Neural progenitor cell (in vitro differentiated cells): ENCODE measurements around the gene ELF1. TPM values are rescaled to one million over a fixed set of nuclear protein-coding genes. Genes with fewer than 3 reads are reported as not detected.

ENCODE experiments used
- DNase-seq: peaks from one replicate; pipeline ENCODE4 v3.0.0-alpha.2; 2016; ENCODE audit warnings: low spot score
- H2AFZ ChIP-seq: fragments of 200-600 bp; sonication (generic); replicated peaks from 2 replicates; pipeline ENCODE4 v1.6.1; 2016; ENCODE audit warnings: antibody characterized with exemption
- H3F3A ChIP-seq: fragments of 200-600 bp; sonication (generic); 2 replicates; pipeline ENCODE4 v1.6.1; 2016; ENCODE audit warnings: antibody characterized with exemption, low read depth
- H3K27ac ChIP-seq: fragments of 200-600 bp; sonication (generic); 2 replicates; pipeline ENCODE4 v1.5.1; 2016; ENCODE audit warnings: mild to moderate bottlenecking
- H3K27me3 ChIP-seq: fragments of 200-600 bp; sonication (generic); 2 replicates; pipeline ENCODE4 v1.6.1; 2016; ENCODE audit warnings: mild to moderate bottlenecking, moderate library complexity
- H3K36me3 ChIP-seq: fragments of 200-600 bp; sonication (generic); 2 replicates; pipeline ENCODE4 v1.5.1; 2016
- H3K4me1 ChIP-seq: fragments of 200-600 bp; sonication (generic); 2 replicates; pipeline ENCODE4 v1.6.1; 2016; ENCODE audit warnings: mixed run types
- H3K4me2 ChIP-seq: fragments of 200-600 bp; sonication (generic); 2 replicates; pipeline ENCODE4 v1.6.1; 2016
- H3K4me3 ChIP-seq: fragments of 200-600 bp; sonication (generic); 2 replicates; pipeline ENCODE4 v1.5.1; 2016
- H3K79me2 ChIP-seq: fragments of 200-600 bp; sonication (generic); 2 replicates; pipeline ENCODE4 v1.6.1; 2016; ENCODE audit warnings: low read depth
- H3K9ac ChIP-seq: fragments of 200-600 bp; sonication (generic); 2 replicates; pipeline ENCODE4 v1.6.1; 2016
- H3K9me3 ChIP-seq: fragments of 200-600 bp; sonication (generic); 2 replicates; pipeline ENCODE4 v1.5.1; 2016; ENCODE audit warnings: low read depth
- H4K20me1 ChIP-seq: fragments of 200-600 bp; sonication (generic); 2 replicates; pipeline ENCODE4 v1.6.1; 2016; ENCODE audit warnings: low read depth
- H3K27ac Mint-ChIP-seq: 3 replicates; pipeline ENCODE4 v1.8.0; 2021; ENCODE audit warnings: mixed read lengths
- H3K27me3 Mint-ChIP-seq: 2 replicates; pipeline ENCODE4 v1.8.0; 2022; ENCODE audit warnings: low read depth, mild to moderate bottlenecking, inconsistent platforms, moderate library complexity, mixed read lengths; ENCODE audit not compliant: insufficient read depth
- H3K36me3 Mint-ChIP-seq: 3 replicates; pipeline ENCODE4 v1.8.0; 2021; ENCODE audit warnings: mixed read lengths
- H3K4me1 Mint-ChIP-seq: 3 replicates; pipeline ENCODE4 v1.8.0; 2021; ENCODE audit warnings: mixed read lengths
- H3K4me3 Mint-ChIP-seq: 3 replicates; pipeline ENCODE4 v1.8.0; 2021; ENCODE audit warnings: mild to moderate bottlenecking, moderate library complexity, mixed read lengths
- H3K9me3 Mint-ChIP-seq: 3 replicates; pipeline ENCODE4 v1.8.0; 2020; ENCODE audit warnings: mixed read lengths
- EZH2 ChIP-seq: fragments of 200-600 bp; sonication (generic); IDR thresholded peaks from 2 replicates; pipeline ENCODE4 v1.6.1; 2017; ENCODE audit warnings: antibody characterized with exemption, mild to moderate bottlenecking, moderate library complexity
- EZH2phosphoT487 ChIP-seq: fragments of 200-600 bp; sonication (generic); IDR thresholded peaks from 2 replicates; pipeline ENCODE4 v1.6.1; 2017; ENCODE audit warnings: antibody characterized with exemption
- total RNA-seq: library from RNA; depleted of rRNA; stranded (reverse); fragments of >200 nt; gene quantifications from 2 replicates; pipeline ENCODE4 v1.2.3, GENCODE V29; 2015; ENCODE audit warnings: low replicate concordance
- TF ChIP-seq, protein P1 (sequence below): fragments of 200-600 bp; sonication (generic); IDR thresholded peaks from 2 replicates; pipeline ENCODE4 v1.5.1; 2017; ENCODE audit warnings: antibody characterized with exemption, mild to moderate bottlenecking

Gene ELF1
- total RNA-seq, 1 donor from 2014 or later: 9.3 TPM

DNA sequence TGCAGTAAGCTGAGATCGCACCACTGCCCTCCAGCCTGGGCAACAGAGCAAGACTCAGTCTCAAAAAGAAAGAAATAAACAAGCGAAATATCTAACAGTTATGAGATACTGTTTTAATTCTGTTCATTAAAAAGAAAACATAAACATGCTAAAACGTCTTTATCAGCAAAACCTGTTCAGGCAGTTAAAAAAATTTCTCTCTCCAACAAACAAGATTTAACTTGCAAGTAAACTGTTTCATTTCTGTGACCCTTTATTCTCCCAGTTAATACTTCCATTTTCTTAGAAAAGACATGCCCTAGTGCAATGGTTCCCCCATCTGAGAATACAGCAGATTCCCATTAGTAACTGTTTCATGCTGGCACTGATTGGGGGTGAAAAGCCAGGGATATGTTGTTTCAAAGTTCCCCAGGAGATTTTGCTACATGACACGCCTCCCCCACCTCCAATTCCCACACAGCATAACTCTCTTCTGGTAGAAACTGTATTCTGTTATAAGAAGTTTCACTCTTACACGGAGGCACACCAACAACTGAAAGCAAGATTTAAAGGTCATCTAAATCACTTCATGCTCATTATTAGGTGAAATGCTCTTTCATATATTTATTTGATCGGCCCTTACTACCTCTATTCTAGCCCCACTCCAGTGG, 24.4 kb downstream of the ELF1 start:
- Mint-ChIP-seq H3K4me1 (peaks cover 6% of the 10 kb centered on the region), H3K9me3 (no peaks in the 10 kb centered on the region), H3K27me3 (no peaks in the 10 kb centered on the region), H3K27ac (no peak overlapping the region), H3K36me3 (no peaks in the 10 kb centered on the region), H3K4me3 (no peak overlapping the region)
- Histone ChIP-seq H4K20me1 (no peaks in the 10 kb centered on the region), H3K36me3 (no peaks in the 10 kb centered on the region), H3K79me2 (no peaks in the 10 kb centered on the region), H3K4me3 (no peak overlapping the region), H3K4me1 (peaks cover 7% of the 10 kb centered on the region), H2AFZ (no peak overlapping the region), H3K9me3 (no peaks in the 10 kb centered on the region), H3K27ac (no peak overlapping the region), H3K4me2 (no peak overlapping the region), H3K27me3 (no peaks in the 10 kb centered on the region), H3F3A (no peaks in the 10 kb centered on the region), H3K9ac (no peak overlapping the region)
- TF ChIP-seq EZH2phosphoT487 (no peak), EZH2 (no peak)
- TF ChIP-seq, protein P1, sequence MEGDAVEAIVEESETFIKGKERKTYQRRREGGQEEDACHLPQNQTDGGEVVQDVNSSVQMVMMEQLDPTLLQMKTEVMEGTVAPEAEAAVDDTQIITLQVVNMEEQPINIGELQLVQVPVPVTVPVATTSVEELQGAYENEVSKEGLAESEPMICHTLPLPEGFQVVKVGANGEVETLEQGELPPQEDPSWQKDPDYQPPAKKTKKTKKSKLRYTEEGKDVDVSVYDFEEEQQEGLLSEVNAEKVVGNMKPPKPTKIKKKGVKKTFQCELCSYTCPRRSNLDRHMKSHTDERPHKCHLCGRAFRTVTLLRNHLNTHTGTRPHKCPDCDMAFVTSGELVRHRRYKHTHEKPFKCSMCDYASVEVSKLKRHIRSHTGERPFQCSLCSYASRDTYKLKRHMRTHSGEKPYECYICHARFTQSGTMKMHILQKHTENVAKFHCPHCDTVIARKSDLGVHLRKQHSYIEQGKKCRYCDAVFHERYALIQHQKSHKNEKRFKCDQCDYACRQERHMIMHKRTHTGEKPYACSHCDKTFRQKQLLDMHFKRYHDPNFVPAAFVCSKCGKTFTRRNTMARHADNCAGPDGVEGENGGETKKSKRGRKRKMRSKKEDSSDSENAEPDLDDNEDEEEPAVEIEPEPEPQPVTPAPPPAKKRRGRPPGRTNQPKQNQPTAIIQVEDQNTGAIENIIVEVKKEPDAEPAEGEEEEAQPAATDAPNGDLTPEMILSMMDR: no peak
- DNase-seq: no peak

DNA sequence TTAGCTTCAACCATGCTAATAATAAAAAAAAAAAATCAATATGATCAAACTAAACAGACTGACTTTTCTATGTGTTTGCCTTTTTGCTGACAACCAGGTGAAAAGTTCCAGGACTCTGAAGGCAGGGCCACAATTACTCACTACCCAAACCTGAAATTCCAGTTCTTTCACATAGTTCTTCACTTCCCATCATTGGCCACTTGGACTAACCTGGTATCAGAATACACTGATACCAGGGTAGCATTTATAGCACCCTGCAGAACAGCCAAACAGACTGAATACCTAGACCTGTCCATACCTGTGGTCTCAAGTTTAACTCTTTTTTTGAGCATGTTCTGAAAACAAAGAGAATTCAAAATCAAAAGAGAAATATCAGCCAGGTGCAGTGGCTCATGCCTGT, 25.1 kb downstream of the ELF1 start:
- H3K4me3 ChIP-seq: no peak overlapping the region
- H3K36me3 ChIP-seq: no peaks in the 10 kb centered on the region
- H3K79me2 ChIP-seq: no peaks in the 10 kb centered on the region
- H2AFZ ChIP-seq: no peak overlapping the region
- no peak overlapping the region for H3K27ac Mint-ChIP-seq
- H3K9me3 ChIP-seq: no peaks in the 10 kb centered on the region
- no peaks in the 10 kb centered on the region for H3F3A ChIP-seq
- no peaks in the 10 kb centered on the region for H3K27me3 ChIP-seq
- H3K4me1 Mint-ChIP-seq: peaks cover 2% of the 10 kb centered on the region
- no peaks in the 10 kb centered on the region for H3K36me3 Mint-ChIP-seq
- no peaks in the 10 kb centered on the region for H3K27me3 Mint-ChIP-seq
- H3K27ac ChIP-seq: no peak overlapping the region
- no peak overlapping the region for H3K4me2 ChIP-seq
- H3K9me3 Mint-ChIP-seq: no peaks in the 10 kb centered on the region
- DNase-seq: no peak
- TF ChIP-seq, protein P1: no peak
- TF ChIP-seq EZH2phosphoT487: no peak
- no peak for TF ChIP-seq EZH2
- H3K4me1 ChIP-seq: peaks cover 7% of the 10 kb centered on the region
- no peak overlapping the region for H3K9ac ChIP-seq
- H4K20me1 ChIP-seq: no peaks in the 10 kb centered on the region
- no peak overlapping the region for H3K4me3 Mint-ChIP-seq

DNA sequence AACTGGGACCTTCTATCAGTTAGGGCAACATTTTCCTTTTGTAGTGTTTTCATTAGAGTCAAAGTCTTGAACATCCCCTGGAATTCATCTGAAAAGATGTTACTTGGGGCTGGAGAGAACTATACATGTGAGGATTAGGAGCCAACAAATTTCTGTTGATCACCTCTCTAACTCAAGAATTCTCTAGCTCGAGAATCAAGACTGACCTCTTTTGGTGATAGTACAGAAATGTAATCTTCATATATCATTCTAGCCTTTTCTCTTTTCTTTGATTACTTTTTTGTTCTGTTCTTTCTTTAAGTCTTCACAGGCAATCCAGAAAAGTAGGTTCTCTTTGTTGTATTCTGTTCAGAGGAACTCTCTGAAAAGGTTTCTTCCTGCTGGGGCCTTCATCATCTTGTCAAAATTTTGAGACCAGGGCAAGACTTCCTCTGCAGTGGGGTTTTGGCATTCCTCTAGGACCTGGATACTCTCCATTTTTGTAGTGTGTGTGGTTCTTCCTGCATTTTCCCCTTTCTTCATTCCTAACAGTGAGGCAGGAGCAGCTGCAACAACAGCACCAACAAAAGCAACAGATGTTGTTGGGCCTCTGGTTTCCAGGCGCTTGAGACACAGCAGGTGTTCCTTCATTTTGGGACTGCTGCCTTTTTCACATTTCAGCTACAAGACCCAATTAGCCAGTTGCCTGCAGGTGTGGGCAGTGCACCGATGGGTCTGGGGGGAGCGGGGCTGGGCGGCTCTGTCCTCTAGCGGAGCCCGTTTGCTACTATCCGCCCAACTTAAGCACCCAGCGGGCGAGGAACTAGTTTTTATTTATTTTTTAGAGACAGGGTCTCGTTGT, 26.2 kb downstream of the ELF1 start:
- Histone ChIP-seq H3K4me1 (peaks cover 7% of the 10 kb centered on the region), H3K4me2 (no peak overlapping the region), H4K20me1 (no peaks in the 10 kb centered on the region), H3K27ac (peak overlapping the region; percentile 36), H3K27me3 (no peaks in the 10 kb centered on the region), H3K79me2 (no peaks in the 10 kb centered on the region), H3K4me3 (no peak overlapping the region), H3F3A (no peaks in the 10 kb centered on the region), H3K9me3 (no peaks in the 10 kb centered on the region), H3K9ac (no peak overlapping the region), H3K36me3 (no peaks in the 10 kb centered on the region), H2AFZ (no peak overlapping the region)
- Mint-ChIP-seq H3K9me3 (no peaks in the 10 kb centered on the region), H3K4me1 (peaks cover 4% of the 10 kb centered on the region), H3K4me3 (no peak overlapping the region), H3K36me3 (no peaks in the 10 kb centered on the region), H3K27ac (no peak overlapping the region), H3K27me3 (no peaks in the 10 kb centered on the region)
- TF ChIP-seq, protein P1: no peak
- TF ChIP-seq EZH2phosphoT487 (no peak), EZH2 (no peak)
- DNase-seq: peak; percentile 15
